HL-60/S4 treated with phorbol 12-myristate 13-acetate at 8.2 ng/mL for 4 days and 3 days (cell line): ENCODE results near the gene BBLN.

Experiments used
- in situ Hi-C: fragments of 300-500 bp; cut with MboI; formaldehyde crosslinking; loops from 2 replicates; pipeline ENCODE4 v1.15.0; 2022; ENCODE audit warnings: low sequenced_read_pairs

Gene BBLN

DNA sequence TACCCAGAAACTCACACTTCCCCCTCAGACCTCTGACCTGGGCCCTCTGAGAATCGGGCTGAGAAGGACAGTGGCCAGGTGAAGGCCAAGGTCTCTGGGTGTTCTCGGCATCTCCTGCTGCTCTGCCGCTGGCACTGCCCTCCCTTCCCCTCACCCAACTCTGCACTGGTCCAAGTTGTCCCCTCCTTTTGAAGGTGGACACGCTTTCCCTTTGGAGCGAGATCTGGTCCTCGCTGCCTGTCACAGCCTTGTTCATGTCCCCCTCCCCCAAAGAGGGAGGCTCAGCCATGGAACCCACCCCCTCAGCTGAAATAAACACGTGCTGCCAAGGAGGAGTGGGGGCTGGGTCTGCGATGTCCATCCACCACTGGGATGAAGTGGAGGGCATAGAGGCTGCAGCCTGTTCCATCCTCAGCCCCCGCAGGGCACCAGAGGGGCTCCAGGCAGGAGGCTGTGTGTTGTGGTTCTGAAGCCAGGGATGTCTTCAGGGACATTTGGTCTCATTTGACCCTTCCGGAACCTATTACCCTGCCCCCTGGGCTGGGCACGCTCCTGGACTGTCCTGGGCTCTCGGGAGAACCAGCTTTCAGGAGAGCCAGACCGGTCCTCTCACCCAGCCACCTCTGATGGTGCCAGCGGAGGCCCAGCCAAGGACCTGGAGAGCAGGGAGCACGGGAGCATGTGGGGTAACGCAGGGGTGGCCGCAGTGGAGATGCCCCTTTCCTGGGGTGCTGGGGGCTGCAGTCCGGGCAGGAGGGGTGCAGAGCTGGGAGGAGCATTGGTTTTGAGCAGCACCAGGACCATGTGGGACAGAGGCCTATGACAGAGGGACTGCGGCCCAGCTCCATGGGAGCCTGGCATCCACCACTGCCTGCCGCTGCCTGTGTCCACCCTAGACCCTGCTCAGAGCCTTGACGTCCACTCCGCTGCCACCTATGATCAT lies 15.6 kb upstream of the BBLN start:
- in situ Hi-C loops: no loop called here

DNA sequence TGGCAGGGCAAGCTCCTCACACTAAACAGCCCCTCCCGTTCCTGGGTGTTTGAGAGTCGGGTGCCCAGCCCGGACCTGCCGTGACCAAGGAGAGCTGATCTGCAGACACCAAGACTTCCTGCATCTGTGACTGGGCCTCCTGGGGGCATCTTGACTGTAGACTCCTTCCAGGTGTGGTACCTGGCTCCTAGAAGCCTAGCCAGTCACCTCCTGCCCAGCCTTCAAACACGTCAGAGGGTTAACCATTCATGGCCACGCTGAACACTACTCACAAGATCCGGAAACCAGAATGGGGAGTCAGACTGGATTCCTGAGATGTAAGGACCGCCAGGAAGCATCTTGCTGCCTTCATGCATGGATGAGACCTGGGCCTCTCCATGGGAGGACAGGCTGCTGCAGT lies 14.5 kb upstream of the BBLN start:
- in situ Hi-C loops: no loop called here

DNA sequence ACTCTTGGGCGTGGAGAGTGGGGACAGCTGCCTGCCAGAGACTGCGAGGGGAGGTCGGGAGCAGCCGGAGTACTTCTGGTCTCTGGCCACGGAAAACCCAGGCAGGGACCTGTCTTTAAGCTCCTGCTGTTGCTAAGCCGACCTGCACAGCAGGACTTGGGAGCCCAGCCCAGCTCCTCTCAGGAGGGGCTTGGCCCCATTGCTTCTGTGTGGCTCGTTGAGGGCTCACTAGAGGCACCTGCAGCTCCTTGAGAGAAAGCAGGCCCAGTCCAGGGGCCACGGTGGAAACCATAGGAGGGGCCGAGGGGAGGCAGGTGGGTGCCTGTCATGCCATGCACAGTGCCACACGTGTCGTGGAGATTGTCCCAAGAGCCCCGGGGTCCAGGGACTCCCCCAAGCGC lies 14.1 kb upstream of the BBLN start:
- in situ Hi-C loops: no loop called here

DNA sequence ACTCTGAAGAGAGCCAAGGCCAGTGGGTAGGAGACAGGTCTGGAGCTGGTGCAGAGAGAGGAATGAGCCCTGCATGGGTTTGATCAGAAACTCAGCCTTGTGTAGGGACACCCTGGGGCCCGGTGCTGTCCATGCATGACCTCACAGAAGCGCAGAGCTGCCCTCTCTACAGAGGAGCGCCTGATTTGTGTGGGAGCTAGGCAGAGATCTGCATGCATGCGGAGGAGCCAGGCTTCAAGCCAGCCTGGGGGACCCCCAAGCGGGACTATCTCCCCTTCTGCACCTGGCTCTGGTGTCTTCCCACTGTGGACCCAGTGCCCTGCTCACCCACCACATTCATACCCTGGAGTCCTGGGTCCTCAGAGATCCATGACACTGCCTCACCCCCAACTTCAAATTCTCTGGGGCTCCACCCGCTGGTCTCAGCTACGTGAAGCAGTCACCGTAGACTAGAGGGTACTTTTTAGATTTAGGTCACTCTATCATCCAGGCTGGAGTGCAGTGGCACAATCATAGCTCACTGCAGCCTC lies 13.4 kb upstream of the BBLN start:
- in situ Hi-C loops: no loop called here

DNA sequence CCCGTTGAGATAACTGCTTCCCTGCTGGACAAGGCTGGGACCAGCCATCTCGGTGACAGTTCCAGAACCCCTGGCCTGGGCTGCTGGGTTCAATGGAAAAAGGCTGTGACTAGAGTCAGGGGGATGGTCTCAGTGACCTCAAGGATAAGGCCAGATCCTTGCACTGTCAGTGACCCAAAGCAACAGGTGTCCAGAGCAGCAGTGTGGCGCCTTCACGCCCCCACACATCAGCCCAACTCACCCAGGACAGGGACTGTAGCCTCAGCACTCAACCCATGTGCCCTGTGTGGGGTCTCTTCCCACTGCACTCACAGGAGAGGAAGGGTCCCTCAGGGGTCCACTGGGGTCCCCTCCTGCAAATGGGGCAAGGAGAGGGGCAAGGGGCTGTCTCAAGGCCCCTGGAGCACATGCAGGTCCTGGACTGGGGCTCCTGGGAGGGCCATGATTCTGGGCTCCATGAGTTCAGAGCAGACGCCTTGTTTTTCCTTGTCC lies 11.5 kb upstream of the BBLN start:
- in situ Hi-C loops: no loop called here

DNA sequence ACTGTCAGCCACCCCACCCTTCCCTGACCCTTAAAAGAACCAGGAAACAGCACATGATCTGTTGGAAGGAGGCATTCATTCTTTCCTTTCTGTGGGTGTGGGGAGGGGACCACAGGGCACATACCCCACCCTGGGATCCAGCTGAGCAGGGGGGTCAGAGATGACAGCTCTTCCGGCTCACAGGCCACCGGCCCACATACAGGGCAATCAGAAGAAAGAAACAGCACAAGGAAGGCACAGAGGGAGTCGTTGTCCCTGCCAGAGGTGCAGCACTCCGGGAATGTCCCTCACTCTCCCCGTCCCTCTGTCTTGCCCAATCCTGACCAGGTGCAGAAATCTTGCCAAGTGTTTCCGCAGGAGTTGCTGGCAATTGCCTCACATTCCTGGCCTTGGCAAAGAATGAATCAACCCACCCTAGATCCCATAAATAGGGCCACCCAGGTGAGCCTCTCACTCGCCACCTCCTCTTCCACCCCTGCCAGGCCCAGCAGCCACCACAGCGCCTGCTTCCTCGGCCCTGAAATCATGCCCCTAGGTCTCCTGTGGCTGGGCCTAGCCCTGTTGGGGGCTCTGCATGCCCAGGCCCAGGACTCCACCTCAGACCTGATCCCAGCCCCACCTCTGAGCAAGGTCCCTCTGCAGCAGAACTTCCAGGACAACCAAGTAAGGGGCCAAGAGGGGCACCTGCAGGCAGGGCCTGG lies 10.9 kb upstream of the BBLN start, which contains the start of gene LCN2:
Gene LCN2, plus strand, starts transcription at position 453 of the 701 bp plus-strand sequence. Its CDS starts 73 bp downstream, at position 526.
- in situ Hi-C loops: no loop called here

DNA sequence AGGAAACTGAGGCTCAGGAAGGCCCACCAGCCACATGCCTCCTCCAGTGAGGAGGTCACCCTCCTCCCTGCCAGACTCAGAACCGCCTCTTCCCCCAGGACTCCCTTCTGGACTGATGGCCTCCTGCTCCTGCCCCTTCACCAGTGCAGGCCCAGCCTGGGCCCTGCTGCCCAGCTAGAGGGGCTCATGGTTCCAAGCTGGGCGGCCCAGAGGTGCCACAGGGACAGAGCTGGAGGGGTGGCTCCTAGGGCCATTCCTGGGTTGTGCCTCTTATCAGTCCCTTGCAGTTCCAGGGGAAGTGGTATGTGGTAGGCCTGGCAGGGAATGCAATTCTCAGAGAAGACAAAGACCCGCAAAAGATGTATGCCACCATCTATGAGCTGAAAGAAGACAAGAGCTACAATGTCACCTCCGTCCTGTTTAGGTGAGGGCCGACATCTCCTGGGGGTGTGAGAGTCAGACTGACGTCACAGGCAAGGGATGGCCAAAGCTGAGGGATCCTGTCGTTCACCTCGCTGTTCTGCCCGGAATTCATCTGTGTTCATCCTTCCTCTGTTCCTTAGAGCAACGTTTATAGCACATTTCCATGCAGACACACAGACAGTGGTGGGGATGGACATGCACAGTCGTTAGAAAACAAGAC lies 10.0 kb upstream of the BBLN start:
- in situ Hi-C loops: no loop called here

DNA sequence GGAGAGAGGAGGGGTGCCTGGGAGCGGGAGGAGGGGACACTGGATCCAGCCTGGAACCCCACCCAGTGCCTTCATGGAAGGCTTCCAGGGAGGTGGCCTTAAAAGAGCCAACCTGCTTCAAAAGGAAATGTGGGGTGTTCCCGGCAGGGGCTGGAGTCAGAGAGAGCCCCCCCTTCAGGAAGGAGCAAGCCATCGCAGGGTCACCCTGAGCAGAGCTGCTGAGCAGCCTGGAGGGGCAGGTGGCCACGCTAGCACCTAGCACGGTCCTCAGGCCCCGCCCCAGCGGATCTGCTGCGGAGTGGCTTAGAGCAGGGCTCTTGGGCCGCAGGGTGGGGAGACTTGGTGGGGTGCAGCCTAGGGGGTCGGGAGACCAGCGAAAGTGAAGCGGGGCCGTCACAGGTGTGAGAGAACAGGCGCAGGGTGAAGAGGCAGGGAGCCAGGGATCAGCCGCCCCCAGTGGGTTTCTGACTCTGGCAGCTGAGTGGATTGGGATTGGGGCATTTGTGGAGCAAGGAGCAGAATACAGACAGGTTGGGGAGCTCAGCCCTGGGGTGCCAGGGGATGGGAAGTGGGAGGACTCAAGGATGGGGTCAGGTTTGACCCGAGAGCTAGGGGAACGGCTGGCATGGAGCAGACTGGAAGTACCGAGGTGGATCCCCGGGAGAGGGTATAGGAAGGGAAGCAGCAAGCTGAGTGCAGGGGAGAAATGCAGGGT lies 9.3 kb upstream of the BBLN start:
- in situ Hi-C loops: no loop called here

DNA sequence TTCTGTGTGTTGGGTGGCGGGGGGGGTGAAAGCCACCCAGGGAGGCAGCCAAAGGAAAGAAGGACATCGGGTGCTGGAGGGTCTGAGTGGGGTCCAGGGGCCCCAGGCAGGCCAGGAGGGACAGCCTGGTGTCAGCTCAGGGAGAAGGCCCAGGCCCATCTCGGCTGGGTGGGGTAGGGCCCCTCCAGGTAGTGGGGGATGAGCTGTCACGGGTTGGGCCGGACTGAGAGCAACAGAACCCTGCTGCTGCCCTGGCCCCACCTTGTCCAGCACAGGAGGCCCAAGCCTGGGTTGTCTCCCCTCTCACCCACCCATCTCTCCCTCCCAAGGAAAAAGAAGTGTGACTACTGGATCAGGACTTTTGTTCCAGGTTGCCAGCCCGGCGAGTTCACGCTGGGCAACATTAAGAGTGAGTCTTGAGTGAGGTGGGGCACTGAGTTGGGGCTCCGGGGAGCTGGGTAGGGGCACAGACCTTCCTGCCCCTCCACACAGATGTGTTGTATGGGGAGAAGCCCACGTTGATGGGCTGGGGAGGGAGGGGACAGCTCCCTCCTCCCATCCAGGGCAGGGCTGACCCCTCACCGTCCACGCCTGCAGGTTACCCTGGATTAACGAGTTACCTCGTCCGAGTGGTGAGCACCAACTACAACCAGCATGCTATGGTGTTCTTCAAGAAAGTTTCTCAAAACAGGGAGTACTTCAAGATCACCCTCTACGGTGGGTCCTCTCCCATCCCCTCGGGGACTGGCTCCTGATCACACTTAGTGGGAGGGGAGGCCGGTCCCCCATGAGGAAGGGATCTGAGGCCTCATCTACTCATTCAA lies 8.5 kb upstream of the BBLN start:
- in situ Hi-C loops: no loop called here

DNA sequence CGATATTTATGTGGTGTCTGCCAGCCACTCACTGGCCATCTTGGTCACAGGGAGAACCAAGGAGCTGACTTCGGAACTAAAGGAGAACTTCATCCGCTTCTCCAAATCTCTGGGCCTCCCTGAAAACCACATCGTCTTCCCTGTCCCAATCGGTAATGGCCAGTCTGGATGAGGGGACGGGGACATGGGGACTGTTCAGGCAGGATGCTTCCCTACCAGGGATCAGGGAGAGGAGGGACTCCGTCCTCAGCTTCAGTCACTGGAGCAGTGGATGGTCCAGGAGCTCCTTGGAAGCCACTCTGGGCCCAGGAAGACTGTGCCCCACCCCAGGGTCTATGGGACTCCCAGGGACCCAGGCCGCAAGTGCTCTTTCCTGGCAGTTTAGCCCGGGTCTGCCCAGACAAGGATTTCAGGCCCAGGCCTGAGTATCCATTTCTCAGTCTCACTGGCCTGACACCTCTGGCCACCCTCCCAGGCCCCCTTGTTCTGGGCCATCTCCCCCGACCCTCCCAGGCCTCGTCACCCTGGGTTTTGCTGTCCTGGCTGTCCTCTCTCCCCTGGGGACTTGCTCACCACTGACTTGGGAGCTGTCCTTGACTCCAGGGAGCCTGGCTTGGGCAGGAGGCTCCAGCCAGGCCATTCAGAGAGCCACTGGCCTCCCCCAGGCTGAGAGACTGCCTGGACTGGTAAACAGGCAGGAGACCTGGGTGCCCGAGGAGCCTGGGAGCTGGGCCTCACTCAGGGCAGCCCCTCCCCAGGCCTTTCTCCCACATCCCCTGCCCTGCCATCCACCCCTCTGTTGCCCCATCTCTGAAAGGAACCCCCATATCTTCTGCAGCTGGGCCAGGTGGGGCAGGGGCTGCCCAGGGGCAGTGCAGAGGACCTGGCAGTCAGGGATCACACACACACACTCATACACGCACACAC lies 7.7 kb upstream of the BBLN start:
- in situ Hi-C loops: no loop called here

DNA sequence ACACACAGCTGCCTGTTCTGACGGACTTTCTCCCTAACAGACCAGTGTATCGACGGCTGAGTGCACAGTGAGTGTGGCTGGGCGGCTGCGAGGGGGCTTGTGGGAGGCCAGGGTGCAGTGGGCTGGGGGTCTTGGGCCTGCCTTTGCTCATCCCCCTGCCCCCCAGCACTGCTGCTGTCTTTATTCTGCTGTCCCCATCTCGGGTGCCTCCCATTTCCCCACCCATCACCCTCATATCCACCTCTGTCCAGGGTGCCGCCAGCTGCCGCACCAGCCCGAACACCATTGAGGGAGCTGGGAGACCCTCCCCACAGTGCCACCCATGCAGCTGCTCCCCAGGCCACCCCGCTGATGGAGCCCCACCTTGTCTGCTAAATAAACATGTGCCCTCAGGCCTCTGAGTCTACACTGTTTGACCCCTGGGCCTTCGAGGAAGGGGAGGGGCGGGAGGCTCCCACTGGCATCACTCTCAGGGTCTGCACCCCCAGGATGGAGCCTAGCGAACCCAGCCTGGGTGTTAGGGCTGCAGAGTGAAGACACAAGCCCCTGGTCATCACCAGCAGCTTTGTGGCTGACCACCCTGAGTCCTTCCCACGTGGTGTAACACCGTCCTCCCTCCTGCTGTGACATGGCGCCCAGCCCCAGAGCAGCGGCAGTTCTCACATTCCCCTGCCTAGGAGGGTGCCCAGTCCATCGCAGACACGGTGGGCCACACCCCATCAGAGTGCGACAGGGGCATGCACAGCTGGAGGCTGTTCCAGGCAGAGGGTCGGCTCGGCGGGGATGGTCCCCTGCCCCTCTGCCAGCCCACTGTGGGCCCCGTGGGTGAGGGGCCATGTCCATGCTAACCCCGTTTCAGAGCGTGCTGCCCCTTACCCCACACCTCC lies 6.8 kb upstream of the BBLN start:
- in situ Hi-C loops: no loop called here

DNA sequence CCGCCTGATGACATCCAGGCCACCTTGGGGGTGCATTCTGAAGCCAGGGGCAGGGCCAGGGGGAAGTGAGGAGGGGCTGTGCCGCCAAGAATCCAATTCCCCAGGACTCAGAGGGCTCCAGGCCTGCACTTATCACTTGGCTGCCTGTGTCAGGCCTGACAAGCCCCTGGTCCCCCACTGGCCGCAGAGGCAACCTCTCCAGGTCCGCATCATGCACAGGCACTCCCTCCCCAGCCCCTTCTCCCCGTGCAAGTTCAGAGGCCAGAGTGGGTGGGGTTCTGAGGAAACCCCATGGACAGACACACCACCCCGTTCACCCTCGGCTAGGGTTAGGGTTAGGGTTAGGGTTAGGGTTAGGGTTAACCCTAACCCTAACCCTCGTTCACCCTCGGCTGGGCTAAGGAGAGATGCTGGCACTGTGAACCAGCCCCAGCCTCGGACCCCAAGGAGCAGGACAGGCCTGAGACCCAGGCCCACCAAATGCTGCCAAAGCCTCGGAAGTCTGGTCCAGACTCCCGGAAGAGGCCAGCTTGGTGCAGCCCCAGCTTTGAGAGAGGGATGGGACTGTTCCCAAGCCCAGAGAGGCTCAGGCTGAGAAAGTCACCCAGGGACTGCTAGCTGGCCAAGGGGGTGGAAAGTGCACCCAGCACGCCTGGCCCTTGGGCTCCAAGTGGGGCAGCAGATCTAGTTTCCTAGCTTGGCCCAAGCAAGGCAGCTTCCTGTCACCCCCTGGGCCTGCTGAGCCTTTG lies 5.9 kb upstream of the BBLN start:
- in situ Hi-C loops: no loop called here

DNA sequence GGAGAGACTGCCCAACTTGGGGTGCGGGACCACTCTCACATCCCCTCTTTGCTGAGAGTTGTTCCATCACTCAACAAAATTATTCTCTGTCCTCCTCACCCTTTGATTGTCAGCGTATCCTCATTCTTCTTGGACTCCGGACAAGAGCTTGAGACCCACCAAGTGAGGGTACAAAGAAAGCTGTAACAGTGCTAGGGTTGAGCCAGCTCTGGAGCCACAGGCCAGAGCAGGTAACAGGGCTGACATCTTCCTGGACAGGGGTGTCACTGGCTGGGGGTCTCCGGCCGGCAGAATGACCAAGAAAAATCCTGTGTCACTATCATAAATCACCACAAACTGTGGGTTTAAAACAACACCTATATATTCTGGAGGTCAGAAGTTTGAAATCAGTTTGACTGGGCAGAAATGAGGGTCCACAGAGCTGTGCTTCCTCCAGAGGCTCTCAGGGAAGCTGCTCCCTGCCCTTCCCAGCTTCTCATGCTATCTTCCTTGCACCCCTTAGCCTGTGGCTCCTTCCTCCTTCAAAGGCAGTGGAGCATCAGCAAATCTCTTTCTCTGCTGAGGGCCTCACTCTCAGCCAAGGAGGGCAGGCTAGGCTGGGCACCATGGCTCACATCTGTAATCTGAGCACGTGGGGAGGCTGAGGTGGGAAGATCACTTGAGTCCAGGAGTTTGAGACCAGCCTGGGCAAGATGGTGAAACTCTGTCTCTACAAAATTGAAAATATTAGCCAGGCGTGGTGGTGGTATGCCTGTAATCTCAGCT lies 4.1 kb upstream of the BBLN start:
- in situ Hi-C loops: no loop called here

DNA sequence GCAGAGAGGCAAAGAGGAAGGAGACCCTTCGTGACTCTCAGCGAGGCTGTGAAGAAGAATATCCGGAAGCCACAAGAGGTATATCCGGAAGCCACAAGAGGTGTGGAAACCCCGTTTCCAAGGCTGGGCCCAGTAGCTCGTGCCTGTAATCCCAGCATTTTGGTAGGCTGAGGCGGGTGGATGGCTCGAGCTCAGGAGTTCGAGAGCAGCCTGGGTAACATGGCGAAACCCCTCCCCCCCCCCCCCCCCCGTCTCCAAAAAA lies 612 bp upstream of the BBLN start:
- in situ Hi-C loops: no loop called here

DNA sequence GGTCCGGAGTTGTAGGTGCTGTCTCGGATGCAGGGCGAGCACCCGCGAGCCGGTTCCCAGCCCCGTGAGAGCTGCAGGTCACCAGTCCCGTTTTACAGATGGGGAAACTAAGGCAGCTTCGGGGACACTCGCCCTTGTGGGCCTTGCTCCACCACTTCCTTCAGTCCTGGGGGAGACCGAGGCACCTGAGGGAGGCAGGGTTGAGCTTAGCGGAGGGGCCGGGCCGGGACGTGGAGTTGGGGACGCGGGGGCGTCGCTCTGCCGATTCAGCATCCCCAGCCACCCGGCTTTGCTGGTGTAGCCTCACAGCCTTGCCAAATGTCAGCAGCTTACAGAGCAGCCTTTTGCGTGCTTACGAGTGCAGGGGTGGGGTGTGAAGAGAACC lies 530 bp downstream of the BBLN start:
- in situ Hi-C loops: no loop called here

DNA sequence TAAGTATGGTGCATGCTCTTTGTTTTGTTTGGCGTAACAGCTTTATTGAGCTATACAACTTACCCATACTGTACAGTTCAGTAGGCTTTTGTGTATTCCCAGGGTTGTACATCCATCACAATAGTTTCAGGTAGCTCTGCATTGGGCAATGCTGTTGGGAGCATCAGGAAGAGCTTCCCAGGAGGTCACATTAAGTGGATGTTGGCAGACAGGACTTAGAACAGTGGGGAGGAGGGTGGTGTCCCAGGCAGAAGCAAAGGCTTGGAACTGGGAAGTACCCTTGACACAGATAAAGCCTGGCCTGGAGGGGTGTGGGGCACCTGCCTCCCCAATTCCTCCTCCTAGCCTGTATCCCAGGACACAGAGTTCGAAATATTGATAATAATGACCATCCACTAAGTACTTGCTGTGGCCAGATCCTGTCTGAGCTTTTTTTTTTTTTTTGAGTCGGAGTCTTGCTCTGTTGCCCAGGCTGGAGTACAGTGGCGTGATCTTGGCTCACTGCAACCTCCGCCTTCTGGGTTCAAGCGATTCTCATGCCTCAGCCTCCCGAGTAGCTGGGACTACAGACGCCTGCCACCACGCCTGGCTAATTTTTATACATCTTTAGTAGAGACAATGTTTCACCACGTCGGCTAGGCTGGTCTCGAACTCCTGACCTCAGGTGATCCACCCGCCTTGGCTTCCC lies 1.3 kb downstream of the BBLN start:
- in situ Hi-C loops: no loop called here
